ENCODE measurements around the gene MLXIP.
"Not testable (repeated sequence)": the region's sequence is repeated elsewhere in the genome, so short reads cannot be mapped to it uniquely, and the experiment has no call there.

Gene MLXIP

DNA sequence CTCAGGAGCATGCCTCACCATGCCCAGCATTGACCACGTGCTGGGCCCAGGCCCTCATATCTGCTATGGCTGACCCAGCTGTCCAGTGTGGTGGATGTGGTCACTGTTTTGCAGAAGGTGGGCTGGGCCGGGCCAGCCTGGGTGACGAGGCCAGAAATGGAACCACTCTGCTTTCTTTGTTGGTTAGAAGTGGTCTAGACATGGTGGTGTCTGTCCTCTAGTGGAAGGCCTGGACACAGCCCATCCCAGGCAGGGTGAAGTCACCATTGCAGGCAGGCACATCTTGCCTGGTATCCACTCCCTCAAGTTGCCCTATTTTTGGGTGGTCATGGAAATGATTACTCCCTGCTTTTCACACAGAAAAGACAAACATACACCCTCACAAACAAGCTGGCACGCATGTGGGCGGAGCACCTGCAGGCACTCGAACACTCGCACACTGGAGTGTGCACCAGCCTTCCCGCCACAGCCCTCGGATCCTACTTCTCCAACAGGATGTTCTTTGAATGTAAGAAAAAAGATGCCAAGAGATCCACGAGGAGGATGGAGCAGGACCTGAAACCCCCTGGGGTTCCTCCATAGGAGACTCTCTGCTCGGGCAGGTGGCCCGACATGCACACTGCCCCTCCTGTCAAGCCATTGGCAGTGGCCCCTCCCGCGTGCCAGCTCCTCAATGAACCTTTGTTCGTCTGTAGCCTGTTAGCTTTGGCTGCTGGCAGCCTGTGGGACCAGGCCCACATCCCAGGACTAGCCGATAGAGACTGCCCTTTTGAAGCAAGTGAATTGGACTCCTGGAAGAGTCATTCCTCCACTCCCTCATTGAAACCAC lies 38.4 kb downstream of the MLXIP start:
- peaks cover 4% of the 10 kb centered on the region for H3K79me2 ChIP-seq (ENCODE audit: control insufficient read depth, insufficient read depth, low read length)
- no peak overlapping the region for H3K23ac ChIP-seq (ENCODE audit: low read length)
- H2BK120ac ChIP-seq (ENCODE audit: low read depth, low read length) = no peak overlapping the region
- peaks cover 7% of the 10 kb centered on the region for H3K79me1 ChIP-seq (ENCODE audit: low read length)
- H3K27me3 ChIP-seq (ENCODE audit: insufficient read depth, low read length, poor library complexity) = no peaks in the 10 kb centered on the region
- H4K5ac ChIP-seq (ENCODE audit: low read length) = no peak overlapping the region
- H2BK5ac ChIP-seq (ENCODE audit: low read length) = no peak overlapping the region
- no peak overlapping the region for H3K4me2 ChIP-seq (ENCODE audit: low read length)
- WGBS (ENCODE audit: extremely low coverage, insufficient coverage, low lambda C conversion rate) = no CpG with 5 or more reads among the region's 16 CpGs
- H3K36me3 ChIP-seq (ENCODE audit: control insufficient read depth, insufficient read depth, low read length) = no peaks in the 10 kb centered on the region
- no peak overlapping the region for H3K9ac ChIP-seq (ENCODE audit: low read length)
- H2BK15ac ChIP-seq (replicated peaks; ENCODE audit: low read depth) = no peak overlapping the region
- H4K8ac ChIP-seq (ENCODE audit: low read depth, low read length) = no peak overlapping the region
- no peak overlapping the region for H2AK5ac ChIP-seq (ENCODE audit: low read length)
- no peak overlapping the region for H3K4ac ChIP-seq (ENCODE audit: low read depth, low read length)
- H3K4me3 ChIP-seq (ENCODE audit: low read length) = no peak overlapping the region
- H3K18ac ChIP-seq (ENCODE audit: low read length) = no peak overlapping the region
- no peak overlapping the region for H3K27ac ChIP-seq (ENCODE audit: low read depth, low read length)
- H3K56ac ChIP-seq (ENCODE audit: low read length) = no peak overlapping the region
- H3K4me1 ChIP-seq (ENCODE audit: control insufficient read depth, low read depth, low read length) = no peaks in the 10 kb centered on the region
- no peak for DNase-seq

DNA sequence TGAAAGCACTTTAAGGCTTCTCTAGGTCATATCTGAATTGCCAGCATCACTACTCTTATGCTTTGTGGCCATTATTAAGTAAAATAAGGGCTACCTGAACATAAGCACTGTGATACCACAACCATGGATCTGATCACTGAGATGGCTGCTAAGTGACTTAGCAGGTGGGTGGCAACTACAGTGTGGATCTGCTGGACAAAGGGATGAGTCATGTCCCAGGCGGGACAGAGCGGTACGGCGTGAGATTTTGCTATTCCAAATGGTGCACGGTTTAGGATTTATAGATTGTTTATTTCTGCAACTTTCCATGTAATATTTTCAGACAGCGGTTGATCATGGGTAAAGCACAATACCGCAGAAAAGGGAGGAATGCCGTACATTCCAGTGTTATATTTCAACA lies 39.4 kb downstream of the MLXIP start:
- H3K27ac ChIP-seq (ENCODE audit: low read depth, low read length) = no peak overlapping the region
- no peak overlapping the region for H4K5ac ChIP-seq (ENCODE audit: low read length)
- no peak overlapping the region for H3K4me3 ChIP-seq (ENCODE audit: low read length)
- H2AK5ac ChIP-seq (ENCODE audit: low read length) = no peak overlapping the region
- peaks cover 7% of the 10 kb centered on the region for H3K79me1 ChIP-seq (ENCODE audit: low read length)
- H3K23ac ChIP-seq (ENCODE audit: low read length) = no peak overlapping the region
- H2BK120ac ChIP-seq (ENCODE audit: low read depth, low read length) = no peak overlapping the region
- no peak overlapping the region for H4K8ac ChIP-seq (ENCODE audit: low read depth, low read length)
- no peaks in the 10 kb centered on the region for H3K4me1 ChIP-seq (ENCODE audit: control insufficient read depth, low read depth, low read length)
- H3K56ac ChIP-seq (ENCODE audit: low read length) = no peak overlapping the region
- no peak overlapping the region for H2BK5ac ChIP-seq (ENCODE audit: low read length)
- H3K9ac ChIP-seq (ENCODE audit: low read length) = no peak overlapping the region
- no peak overlapping the region for H3K18ac ChIP-seq (ENCODE audit: low read length)
- WGBS (ENCODE audit: extremely low coverage, insufficient coverage, low lambda C conversion rate) = no CpG with 5 or more reads among the region's 8 CpGs
- H3K79me2 ChIP-seq (ENCODE audit: control insufficient read depth, insufficient read depth, low read length) = peaks cover 2% of the 10 kb centered on the region
- no peak overlapping the region for H3K4ac ChIP-seq (ENCODE audit: low read depth, low read length)
- no peak overlapping the region for H2BK15ac ChIP-seq (replicated peaks; ENCODE audit: low read depth)
- DNase-seq = no peak
- no peaks in the 10 kb centered on the region for H3K36me3 ChIP-seq (ENCODE audit: control insufficient read depth, insufficient read depth, low read length)
- no peak overlapping the region for H3K4me2 ChIP-seq (ENCODE audit: low read length)
- no peaks in the 10 kb centered on the region for H3K27me3 ChIP-seq (ENCODE audit: insufficient read depth, low read length, poor library complexity)

DNA sequence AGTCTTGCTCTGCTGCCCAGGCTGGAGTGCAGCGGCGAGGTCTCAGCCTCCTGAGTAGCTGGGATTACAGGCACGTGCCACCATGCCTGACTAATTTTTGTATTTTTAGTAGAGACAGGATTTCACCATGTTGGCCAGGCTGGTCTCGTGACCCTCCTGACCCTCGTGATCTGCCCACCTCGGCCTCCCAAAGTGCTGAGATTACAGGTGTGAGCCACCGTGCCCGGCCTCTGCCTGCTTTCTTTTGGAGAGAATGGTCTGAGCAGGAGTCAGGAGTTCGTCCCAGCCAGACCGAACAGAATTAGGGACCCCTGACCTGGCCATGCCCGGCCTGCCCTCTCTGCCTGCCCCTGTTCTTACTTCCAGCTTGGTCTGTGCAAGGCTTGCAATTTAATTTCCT lies 42.8 kb downstream of the MLXIP start:
- not testable (repeated sequence) for H3K23ac ChIP-seq (ENCODE audit: low read length); H4K5ac ChIP-seq (ENCODE audit: low read length); H3K4me2 ChIP-seq (ENCODE audit: low read length); H3K4me3 ChIP-seq (ENCODE audit: low read length); H3K27me3 ChIP-seq (ENCODE audit: insufficient read depth, low read length, poor library complexity); H3K9ac ChIP-seq (ENCODE audit: low read length); H3K18ac ChIP-seq (ENCODE audit: low read length); H3K79me2 ChIP-seq (ENCODE audit: control insufficient read depth, insufficient read depth, low read length); H2BK15ac ChIP-seq (replicated peaks; ENCODE audit: low read depth); H2AK5ac ChIP-seq (ENCODE audit: low read length); DNase-seq; H3K27ac ChIP-seq (ENCODE audit: low read depth, low read length); H2BK120ac ChIP-seq (ENCODE audit: low read depth, low read length); H3K4me1 ChIP-seq (ENCODE audit: control insufficient read depth, low read depth, low read length); H3K4ac ChIP-seq (ENCODE audit: low read depth, low read length); H3K36me3 ChIP-seq (ENCODE audit: control insufficient read depth, insufficient read depth, low read length); H3K56ac ChIP-seq (ENCODE audit: low read length); H2BK5ac ChIP-seq (ENCODE audit: low read length); H4K8ac ChIP-seq (ENCODE audit: low read depth, low read length)
- no CpG with 5 or more reads among the region's 11 CpGs for WGBS (ENCODE audit: extremely low coverage, insufficient coverage, low lambda C conversion rate)
- H3K79me1 ChIP-seq (ENCODE audit: low read length) = peaks cover 18% of the 10 kb centered on the region

DNA sequence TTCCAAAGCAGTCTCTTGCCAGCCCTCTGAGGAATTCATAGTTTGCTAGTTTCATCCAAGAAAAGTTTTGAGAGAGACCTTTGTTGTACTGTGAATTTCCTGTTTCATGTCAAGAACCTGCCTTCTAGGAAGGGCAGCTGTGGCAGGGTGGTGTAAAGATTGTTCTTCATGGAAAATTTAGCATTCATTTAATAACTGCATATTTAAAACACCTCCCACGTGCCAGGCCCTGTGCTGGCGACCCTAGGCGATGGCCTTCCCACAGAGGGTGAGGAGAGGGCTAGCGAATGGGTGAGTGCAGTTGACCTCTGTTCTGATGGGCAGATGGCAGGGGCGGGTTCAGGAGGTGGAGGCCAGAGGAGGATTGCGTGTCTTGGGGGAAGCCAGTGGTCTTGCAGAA lies 43.2 kb downstream of the MLXIP start:
- no peak overlapping the region for H3K56ac ChIP-seq (ENCODE audit: low read length)
- H3K18ac ChIP-seq (ENCODE audit: low read length) = no peak overlapping the region
- H4K5ac ChIP-seq (ENCODE audit: low read length) = no peak overlapping the region
- no CpG with 5 or more reads among the region's 6 CpGs for WGBS (ENCODE audit: extremely low coverage, insufficient coverage, low lambda C conversion rate)
- no peaks in the 10 kb centered on the region for H3K4me1 ChIP-seq (ENCODE audit: control insufficient read depth, low read depth, low read length)
- DNase-seq = no peak
- no peak overlapping the region for H2BK5ac ChIP-seq (ENCODE audit: low read length)
- no peak overlapping the region for H3K4ac ChIP-seq (ENCODE audit: low read depth, low read length)
- no peak overlapping the region for H2AK5ac ChIP-seq (ENCODE audit: low read length)
- H3K27me3 ChIP-seq (ENCODE audit: insufficient read depth, low read length, poor library complexity) = no peaks in the 10 kb centered on the region
- H2BK15ac ChIP-seq (replicated peaks; ENCODE audit: low read depth) = no peak overlapping the region
- H2BK120ac ChIP-seq (ENCODE audit: low read depth, low read length) = no peak overlapping the region
- no peak overlapping the region for H3K4me2 ChIP-seq (ENCODE audit: low read length)
- no peak overlapping the region for H3K27ac ChIP-seq (ENCODE audit: low read depth, low read length)
- H3K36me3 ChIP-seq (ENCODE audit: control insufficient read depth, insufficient read depth, low read length) = no peaks in the 10 kb centered on the region
- peaks cover 5% of the 10 kb centered on the region for H3K79me2 ChIP-seq (ENCODE audit: control insufficient read depth, insufficient read depth, low read length)
- H3K9ac ChIP-seq (ENCODE audit: low read length) = no peak overlapping the region
- H4K8ac ChIP-seq (ENCODE audit: low read depth, low read length) = no peak overlapping the region
- H3K4me3 ChIP-seq (ENCODE audit: low read length) = no peak overlapping the region
- H3K23ac ChIP-seq (ENCODE audit: low read length) = no peak overlapping the region
- peaks cover 16% of the 10 kb centered on the region for H3K79me1 ChIP-seq (ENCODE audit: low read length)

DNA sequence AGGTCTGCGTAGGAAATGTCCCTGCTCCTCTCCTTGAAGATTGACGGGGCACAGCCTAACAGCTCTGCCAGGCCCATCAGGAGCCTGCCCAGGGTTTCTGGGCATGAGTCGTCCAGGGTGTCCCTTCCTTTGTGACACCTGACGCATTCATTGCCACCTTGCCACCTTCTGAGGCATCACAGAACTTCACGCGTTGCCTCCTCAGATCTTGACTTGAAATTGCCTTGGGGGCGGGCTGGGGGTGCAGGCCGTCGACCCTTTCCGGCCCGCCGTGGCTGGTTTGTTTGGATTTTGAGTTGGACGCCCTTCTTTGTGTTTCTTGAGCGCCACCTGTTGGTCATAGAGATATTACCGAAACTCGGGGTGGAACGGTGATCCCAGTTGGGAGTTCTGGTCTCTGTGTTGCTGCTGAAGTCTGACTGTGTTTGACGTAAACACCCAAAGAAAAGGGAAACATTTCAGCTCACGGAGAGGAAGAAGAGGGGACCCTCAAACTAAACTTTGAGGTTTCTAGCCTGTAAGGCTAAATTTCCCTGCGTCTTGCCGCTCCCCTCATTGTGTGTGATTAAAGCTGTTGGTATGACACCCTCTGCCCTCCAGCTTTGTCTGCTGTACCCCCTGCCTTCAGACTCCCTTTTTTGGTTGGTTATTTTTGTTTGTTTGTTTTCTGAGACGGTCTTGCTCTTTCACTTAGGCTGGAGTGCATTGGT lies 44.6 kb downstream of the MLXIP start:
- no peak overlapping the region for H3K4ac ChIP-seq (ENCODE audit: low read depth, low read length)
- peaks cover 16% of the 10 kb centered on the region for H3K79me1 ChIP-seq (ENCODE audit: low read length)
- peak overlapping the region; percentile 58 for H3K56ac ChIP-seq (ENCODE audit: low read length)
- no peak overlapping the region for H3K4me3 ChIP-seq (ENCODE audit: low read length)
- H3K9ac ChIP-seq (ENCODE audit: low read length) = peak overlapping the region; percentile 47
- no peak overlapping the region for H2BK120ac ChIP-seq (ENCODE audit: low read depth, low read length)
- no peak overlapping the region for H2BK5ac ChIP-seq (ENCODE audit: low read length)
- no peak overlapping the region for H4K8ac ChIP-seq (ENCODE audit: low read depth, low read length)
- peak; percentile 84 for DNase-seq
- H3K27ac ChIP-seq (ENCODE audit: low read depth, low read length) = no peak overlapping the region
- no peak overlapping the region for H2AK5ac ChIP-seq (ENCODE audit: low read length)
- H3K36me3 ChIP-seq (ENCODE audit: control insufficient read depth, insufficient read depth, low read length) = no peaks in the 10 kb centered on the region
- H3K27me3 ChIP-seq (ENCODE audit: insufficient read depth, low read length, poor library complexity) = no peaks in the 10 kb centered on the region
- no peak overlapping the region for H3K18ac ChIP-seq (ENCODE audit: low read length)
- H3K4me2 ChIP-seq (ENCODE audit: low read length) = no peak overlapping the region
- H2BK15ac ChIP-seq (replicated peaks; ENCODE audit: low read depth) = no peak overlapping the region
- no peaks in the 10 kb centered on the region for H3K4me1 ChIP-seq (ENCODE audit: control insufficient read depth, low read depth, low read length)
- no peak overlapping the region for H3K23ac ChIP-seq (ENCODE audit: low read length)
- H4K5ac ChIP-seq (ENCODE audit: low read length) = no peak overlapping the region
- H3K79me2 ChIP-seq (ENCODE audit: control insufficient read depth, insufficient read depth, low read length) = peaks cover 5% of the 10 kb centered on the region
- WGBS (ENCODE audit: extremely low coverage, insufficient coverage, low lambda C conversion rate) = no CpG with 5 or more reads among the region's 22 CpGs

Measured in mesendoderm (in vitro differentiated cells).